ENCODE measurements around the gene TRABD2B.

The TRABD2B gene

GRCh38 chr1:48021792-48022191 is 24.6 kb upstream of the TRABD2B start:
- DNase-seq, result no peak

DNA sequence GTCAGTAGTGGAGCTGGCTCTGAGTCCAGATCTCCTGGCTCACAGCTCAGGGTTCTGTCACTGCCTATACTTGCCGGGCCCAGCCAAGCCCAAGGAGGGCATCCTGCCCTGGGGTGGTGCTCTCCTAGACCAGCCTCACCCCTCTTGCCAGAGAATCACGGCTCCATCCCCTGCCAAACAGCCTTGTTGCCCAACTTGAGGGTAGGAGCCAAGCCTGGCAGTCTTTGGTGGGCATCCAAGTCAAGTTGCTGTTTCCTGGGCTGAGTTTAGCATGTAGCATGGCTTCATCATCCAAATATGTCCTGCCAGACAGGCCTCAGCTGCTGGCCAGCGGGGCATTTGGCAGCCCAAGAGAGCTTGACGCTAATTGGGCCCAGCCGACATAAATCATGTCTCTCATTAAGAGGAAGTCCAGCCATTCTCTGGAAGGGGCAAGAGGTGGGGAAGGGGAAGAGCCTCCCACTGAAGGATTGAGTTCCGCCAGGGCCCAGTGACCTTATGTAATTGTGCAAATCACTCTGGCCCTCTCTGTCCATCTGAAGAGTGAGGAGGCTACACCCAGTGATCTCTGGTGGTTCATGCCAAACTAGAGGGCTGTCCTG is 22.6 kb upstream of the TRABD2B start:
- DNase-seq, result no peak

GRCh38 chr1:48018799-48019198 is 21.6 kb upstream of the TRABD2B start:
- DNase-seq, result no peak

GRCh38 chr1:48017716-48018115 is 20.5 kb upstream of the TRABD2B start:
- no peak for DNase-seq

GRCh38 chr1:48016515-48016914 is 19.3 kb upstream of the TRABD2B start:
- DNase-seq, result no peak

- DNase-seq, result no peak
These were observed 16.1 kb upstream of the TRABD2B start for GRCh38 chr1:48013270-48013669.

DNA sequence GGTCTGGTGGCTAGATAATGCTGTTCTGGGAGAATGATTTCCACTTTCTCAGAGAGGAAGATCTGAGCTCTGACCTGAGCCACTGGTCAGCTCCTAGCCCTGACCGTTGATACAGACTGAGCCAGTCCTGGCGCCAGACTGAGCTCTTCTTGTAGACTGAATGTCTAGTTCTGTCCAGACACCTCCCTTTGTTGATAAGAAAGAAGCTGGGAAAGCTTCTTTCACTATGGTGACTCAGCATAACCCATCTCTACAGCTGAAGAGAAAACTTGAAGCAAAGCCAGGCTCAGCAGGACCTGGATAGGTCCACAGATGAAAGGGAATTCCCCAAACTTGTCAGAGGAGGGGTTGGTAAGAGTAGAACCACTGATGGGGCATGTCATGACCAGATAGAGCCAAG is 9.9 kb upstream of the TRABD2B start:
- no peak for DNase-seq

DNA sequence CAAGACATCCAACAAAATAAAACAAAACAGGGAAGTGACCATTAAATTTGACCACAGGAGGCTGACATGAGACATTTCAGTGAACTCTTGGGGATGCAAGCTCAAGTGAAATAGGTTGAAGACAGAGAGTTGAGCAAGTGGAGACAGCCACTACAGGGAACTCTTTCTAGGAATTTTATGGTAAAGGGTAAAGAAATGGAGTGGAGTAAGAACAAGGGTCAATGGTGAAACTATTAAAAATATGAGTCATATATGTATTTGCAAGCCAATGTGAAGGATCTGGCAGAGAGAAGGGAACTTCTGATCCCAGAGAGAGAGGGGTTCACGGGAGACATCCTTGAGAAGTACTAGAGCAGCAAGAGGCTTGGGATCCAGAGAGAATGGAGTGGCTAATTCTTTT is 9.1 kb upstream of the TRABD2B start:
- no peak for DNase-seq

DNA sequence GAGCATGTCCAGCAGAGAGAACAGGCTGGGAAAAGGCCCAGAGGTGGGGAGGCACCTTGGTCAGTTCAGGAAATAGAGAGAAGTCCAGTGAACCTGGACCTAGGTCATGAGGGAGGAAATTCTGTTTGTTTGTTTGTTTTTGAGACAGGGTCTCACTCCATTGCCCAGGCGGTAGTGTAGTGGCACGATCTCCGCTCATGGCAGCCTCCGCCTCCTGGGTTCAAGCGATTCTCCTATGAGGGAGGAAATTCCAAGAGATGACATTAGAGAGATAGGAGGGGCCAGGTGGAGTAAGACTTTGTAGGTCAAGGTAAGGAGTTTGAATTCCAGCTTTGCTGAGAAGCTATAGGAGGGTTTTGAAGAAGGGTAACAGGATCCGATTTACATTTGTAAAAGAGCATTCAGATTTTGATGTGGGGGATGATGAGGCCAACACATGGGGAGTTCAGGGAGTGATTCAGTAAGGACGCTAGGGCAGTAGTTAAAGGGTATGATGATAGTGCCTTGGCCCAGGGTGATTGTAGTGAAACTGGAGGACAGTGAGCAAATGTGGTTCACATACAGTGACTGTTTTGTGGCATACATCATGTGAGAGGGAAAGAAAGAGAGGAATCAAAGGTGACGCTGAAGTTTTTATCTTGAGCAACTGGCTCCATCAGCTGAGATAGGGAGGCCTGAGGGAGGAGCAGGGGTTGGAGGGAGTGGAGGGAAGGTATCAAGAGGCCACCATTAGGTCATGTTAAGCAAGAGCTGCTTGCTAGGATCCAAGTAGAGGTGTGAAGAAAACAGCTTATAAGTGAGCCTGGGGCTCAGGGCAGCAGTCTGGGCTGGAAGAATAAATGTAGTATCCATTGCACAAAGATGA is 8.3 kb upstream of the TRABD2B start:
- DNase-seq, result no peak

GRCh38 chr1:48003741-48004531 is 6.8 kb upstream of the TRABD2B start:
- no peak for DNase-seq

DNA sequence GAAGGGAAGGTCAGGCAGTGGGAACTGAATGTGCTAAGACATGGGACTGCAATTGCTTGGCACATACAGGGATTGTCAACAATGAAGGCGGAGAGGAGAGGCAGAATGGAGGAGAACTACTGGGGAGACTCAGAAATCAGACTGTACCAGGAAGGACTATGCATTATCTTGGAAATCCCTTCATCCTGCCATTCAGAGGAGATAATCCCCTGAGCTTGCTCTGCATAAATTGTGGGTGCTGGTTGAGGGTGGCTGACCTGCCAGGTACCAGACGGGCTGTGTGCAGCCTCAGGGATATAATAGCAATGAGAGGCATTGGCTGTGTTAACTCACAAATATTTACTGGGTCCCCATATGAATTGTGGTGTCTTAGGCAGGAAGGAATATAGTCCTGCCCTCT is 5.0 kb upstream of the TRABD2B start:
- DNase-seq, result no peak

DNA sequence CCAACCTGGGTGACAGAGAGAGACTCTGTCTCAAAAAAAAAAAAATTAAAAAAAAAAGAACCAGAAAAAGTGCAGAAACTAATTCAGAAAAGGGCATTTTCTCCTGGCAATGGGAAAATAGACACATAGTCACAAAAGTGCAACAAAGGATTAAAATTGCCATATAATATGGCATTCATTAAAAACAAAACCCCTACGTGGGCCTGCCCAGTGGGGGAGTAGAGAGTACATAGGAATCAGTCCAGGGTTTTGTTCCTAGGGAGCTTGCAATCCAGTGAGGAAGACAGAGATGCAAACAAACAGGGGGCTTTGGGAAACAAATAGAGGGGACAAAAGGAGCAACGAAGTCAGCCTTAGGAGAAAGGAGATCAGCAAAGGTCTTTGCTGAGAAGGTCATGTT is 4.5 kb upstream of the TRABD2B start:
- no peak for DNase-seq

DNA sequence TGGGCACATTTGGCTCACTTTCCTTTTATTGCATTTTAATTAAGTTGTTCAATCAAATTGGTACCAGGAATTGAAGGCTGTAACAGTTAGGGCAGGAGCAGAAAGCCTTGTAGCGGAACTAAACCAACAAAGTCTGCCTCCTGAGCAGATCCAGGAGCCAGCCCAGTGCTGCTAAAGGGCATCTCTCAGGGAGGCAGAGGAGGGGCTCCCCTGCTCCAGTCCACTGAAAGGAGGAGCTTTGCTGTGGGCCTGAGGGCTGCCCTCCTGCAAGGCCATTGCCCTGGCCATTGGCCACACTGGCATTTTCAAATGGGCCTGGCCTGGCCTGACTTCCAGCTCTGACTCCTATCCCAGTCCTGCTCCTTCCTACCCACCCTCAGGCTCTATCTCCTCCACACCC is 3.7 kb upstream of the TRABD2B start:
- no peak for DNase-seq

DNA sequence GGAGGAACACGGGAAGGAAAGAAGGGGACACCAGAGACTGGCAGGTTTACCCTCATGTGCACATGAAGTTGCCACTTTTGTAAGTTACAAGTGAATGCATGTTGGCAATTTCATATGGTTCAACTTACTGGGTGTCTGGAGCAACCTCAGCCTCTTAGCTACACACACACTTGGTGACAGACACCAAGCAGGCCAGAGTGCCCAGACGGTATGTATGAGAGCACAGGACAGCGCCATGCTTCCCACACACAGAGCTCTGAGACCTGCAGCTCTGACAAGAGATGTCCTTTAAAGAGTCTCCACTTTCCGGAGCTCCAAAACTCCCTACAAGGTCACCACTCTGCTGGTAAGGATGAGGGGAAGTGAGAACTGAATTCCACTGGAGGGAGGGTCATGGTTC is 1.9 kb upstream of the TRABD2B start:
- DNase-seq, result no peak

DNA sequence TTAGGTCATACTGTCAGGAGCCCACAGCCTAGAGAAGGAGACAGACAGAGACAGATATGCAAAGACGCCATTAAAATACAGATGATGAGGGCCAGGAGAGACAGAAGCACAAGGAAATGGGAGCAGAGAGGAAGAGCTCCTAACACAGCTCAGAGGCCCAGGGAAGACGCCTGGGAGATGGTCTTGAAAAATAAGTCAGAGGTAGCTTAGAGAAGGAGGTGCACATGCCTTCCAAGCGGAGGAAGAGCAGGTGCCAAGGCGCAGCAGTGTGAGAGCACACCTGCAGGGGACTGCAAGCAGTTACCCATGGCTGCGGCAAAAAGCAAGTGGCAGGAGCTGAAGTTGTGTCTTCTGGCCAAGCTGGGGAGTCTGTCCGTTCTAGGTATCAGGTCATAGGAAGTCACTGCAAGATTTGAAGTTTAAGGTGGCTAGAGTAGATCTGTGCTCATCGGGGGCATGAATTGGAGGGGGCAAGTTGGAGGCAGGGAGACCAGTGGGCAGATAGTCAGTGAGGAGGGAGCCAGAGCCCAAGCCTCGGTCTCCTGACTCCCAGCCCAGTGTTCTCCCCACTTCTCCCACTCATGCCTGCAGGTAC is 1.3 kb upstream of the TRABD2B start:
- no peak for DNase-seq

- DNase-seq, result no peak
These were observed 569 bp downstream of the TRABD2B start for GRCh38 chr1:47996406-47997226.

GRCh38 chr1:47996060-47996405 is 1.2 kb downstream of the TRABD2B start:
- no peak for DNase-seq

DNA sequence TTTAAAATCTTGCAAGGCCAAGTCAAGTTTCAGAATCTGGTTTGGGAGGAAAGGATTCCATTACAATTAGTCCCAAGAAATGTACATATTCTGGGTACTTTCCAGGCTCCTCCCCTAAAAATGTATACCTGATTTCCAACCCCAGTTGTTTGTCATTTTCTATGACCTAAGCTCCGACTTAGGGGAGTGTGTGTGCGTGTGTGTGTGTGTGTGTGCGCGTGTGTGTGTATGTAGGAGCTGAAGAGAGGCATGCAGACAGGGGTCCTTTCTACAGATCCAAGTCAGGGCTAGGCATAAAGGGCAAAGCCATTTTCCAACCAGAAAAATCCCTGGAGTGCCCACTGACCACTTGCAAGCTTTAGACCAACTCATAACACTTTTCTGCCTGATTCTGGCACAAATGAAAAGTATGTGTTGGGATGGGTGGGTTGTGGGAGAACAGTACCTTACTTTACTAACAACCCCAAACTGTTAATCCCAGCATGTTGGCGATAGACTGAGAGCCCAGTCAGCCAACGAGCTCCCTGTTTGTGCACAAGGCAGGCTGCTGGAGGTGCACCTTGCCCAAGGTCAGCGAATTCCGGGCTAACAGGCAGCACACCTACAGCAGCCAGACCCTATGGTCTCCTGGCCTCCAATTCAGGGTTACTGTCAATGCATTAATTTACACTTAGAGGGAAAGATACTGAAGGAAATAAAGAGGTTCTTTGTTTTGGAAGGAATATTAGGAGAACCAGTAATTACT is 1.7 kb downstream of the TRABD2B start:
- DNase-seq, result no peak

DNA sequence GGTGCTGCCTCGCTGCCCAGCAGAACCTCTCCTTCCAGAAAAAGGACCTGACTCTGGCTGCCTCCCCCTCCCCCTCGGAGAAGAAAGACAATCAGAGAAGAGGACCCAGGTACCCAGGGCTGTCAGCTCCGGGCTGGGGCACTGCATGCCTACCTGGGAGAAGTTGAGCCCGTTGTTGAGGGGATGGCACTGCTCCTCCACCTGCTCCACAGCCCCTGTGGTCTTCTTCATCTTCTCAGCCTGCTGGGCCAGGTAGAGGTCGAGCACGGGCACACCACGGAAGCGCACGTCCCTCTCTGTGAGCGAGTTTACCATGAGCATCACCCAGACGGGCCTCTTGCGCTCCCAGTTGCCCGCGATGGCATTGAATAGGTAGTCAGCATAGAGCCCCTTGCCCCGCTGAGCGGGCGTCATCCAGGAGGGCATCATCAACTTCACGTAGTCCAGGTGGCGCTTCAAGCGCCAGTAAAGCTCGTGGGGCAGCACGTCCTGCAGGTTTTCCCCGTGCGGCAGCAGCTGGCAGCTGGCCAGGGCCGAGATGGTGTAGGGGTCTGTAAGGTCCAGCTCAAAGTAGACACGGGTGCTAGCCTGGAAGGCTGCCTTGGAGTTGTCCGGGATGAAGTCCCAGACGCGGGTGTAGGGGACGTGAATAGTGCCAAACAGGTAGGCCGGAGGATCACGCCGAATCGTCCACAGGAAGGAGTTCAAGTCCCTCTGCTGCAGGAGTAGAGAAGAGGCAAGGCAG is 3.1 kb downstream of the TRABD2B start:
- DNase-seq, result no peak

GRCh38 chr1:47993416-47993740 is 3.8 kb downstream of the TRABD2B start:
- DNase-seq, result no peak

GRCh38 chr1:47992720-47993415 is 4.3 kb downstream of the TRABD2B start:
- no peak for DNase-seq
